HUDEP-2 (cell line): Measurements from ENCODE around the gene HSPA5.
A peak's percentile ranks its signal among the peaks of the same experiment; 100 is the strongest.
"Not testable (repeated sequence)": the region's sequence is repeated elsewhere in the genome, so short reads cannot be mapped to it uniquely, and the experiment has no call there.

ENCODE experiments used
- DNase-seq, 76 experiments: peaks; one replicate each; lab custom pipeline; 2025; ENCODE audit not compliant: unreplicated experiment in 76 of 76; lab: John Stamatoyannopoulos, UW

HSPA5 gene

GRCh38 chr9:125241000-125241862, at the start of gene HSPA5:
Gene HSPA5 (minus strand): TSS chr9:125241343. CDS start chr9:125241126, 217 bp downstream.
- peak; percentile 67 to 99 (median 98) for DNase-seq

- DNase-seq, result not testable (repeated sequence)
Measured at GRCh38 chr9:125286935-125287433, 45.8 kb upstream of the HSPA5 start.

GRCh38 chr9:125284855-125285254, 43.7 kb upstream of the HSPA5 start:
- DNase-seq, result peak in 73 of 76 experiments; percentile 45 to 100 (median 90)

GRCh38 chr9:125280945-125281344, 39.8 kb upstream of the HSPA5 start:
- DNase-seq, result no peak

GRCh38 chr9:125277411-125277810, 36.3 kb upstream of the HSPA5 start:
- no peak for DNase-seq

GRCh38 chr9:125276771-125277170, 35.6 kb upstream of the HSPA5 start:
- no peak for DNase-seq

GRCh38 chr9:125272697-125273096, 31.6 kb upstream of the HSPA5 start:
- DNase-seq, result no peak

GRCh38 chr9:125271081-125271480, 29.9 kb upstream of the HSPA5 start:
- no peak for DNase-seq

GRCh38 chr9:125269014-125269397, 27.9 kb upstream of the HSPA5 start:
- DNase-seq, result no peak

- DNase-seq, result no peak
Measured at GRCh38 chr9:125268394-125269013, 27.4 kb upstream of the HSPA5 start.

GRCh38 chr9:125264068-125264467, 22.9 kb upstream of the HSPA5 start:
- DNase-seq, result not testable (repeated sequence)

GRCh38 chr9:125262294-125262991, 21.3 kb upstream of the HSPA5 start:
- peak in 13 of 76 experiments; percentile 4 to 64 (median 30) for DNase-seq

- DNase-seq, result peak in 75 of 76 experiments; percentile 28 to 90 (median 79)
Measured at GRCh38 chr9:125261501-125262293, 20.6 kb upstream of the HSPA5 start, which contains the start of gene GAPVD1. Gene GAPVD1 (plus strand): TSS chr9:125261826. CDS start chr9:125298922, 37,096 bp downstream.

- DNase-seq, result no peak
Measured at GRCh38 chr9:125260561-125260960, 19.4 kb upstream of the HSPA5 start.

GRCh38 chr9:125258832-125259534, 17.8 kb upstream of the HSPA5 start:
- DNase-seq, result no peak

- no peak for DNase-seq
Measured at GRCh38 chr9:125258160-125258785, 17.1 kb upstream of the HSPA5 start.

GRCh38 chr9:125255781-125256391, 14.7 kb upstream of the HSPA5 start:
- DNase-seq, result peak in 24 of 76 experiments; percentile 5 to 43 (median 13)

- no peak for DNase-seq
Measured at GRCh38 chr9:125254231-125254630, 13.1 kb upstream of the HSPA5 start.

- DNase-seq, result no peak
Measured at GRCh38 chr9:125246261-125246667, 5.1 kb upstream of the HSPA5 start.
